ES-I3 (cell line): ENCODE results near the gene TP53TG3E.
"Not testable (repeated sequence)": the region's sequence is repeated elsewhere in the genome, so short reads cannot be mapped to it uniquely, and the experiment has no call there.

Experiments
- H3K36me3 ChIP-seq: 2 replicates; pipeline ENCODE4 v1.6.1; 2013; ENCODE audit warnings: mild to moderate bottlenecking, low read length, control low read depth, moderate library complexity; ENCODE audit not compliant: insufficient read depth
- H3K4me1 ChIP-seq: 2 replicates; pipeline ENCODE4 v1.6.1; 2013; ENCODE audit warnings: mild to moderate bottlenecking, control low read depth, low read length; ENCODE audit not compliant: insufficient read depth
- H3K9ac ChIP-seq: 2 replicates; pipeline ENCODE4 v1.6.1; 2013; ENCODE audit warnings: low read depth, mild to moderate bottlenecking, low read length, moderate library complexity
- H3K9me3 ChIP-seq: 2 replicates; pipeline ENCODE4 v1.6.1; 2013; ENCODE audit warnings: mild to moderate bottlenecking, low read length, moderate library complexity; ENCODE audit not compliant: control insufficient read depth, insufficient read depth

Gene TP53TG3E

GRCh38 chr16:33304006-33304405, at the start of gene TP53TG3E:
TSS of gene TP53TG3E (plus strand) at chr16:33304306. CDS start at chr16:33304374, 68 bp downstream.
- H3K9ac ChIP-seq, H3K36me3 ChIP-seq, H3K4me1 ChIP-seq, H3K9me3 ChIP-seq: not testable (repeated sequence)

GRCh38 chr16:33336226-33337012, 32.3 kb downstream of the TP53TG3E start:
- not testable (repeated sequence) for H3K36me3 ChIP-seq, H3K4me1 ChIP-seq, H3K9ac ChIP-seq, H3K9me3 ChIP-seq

DNA sequence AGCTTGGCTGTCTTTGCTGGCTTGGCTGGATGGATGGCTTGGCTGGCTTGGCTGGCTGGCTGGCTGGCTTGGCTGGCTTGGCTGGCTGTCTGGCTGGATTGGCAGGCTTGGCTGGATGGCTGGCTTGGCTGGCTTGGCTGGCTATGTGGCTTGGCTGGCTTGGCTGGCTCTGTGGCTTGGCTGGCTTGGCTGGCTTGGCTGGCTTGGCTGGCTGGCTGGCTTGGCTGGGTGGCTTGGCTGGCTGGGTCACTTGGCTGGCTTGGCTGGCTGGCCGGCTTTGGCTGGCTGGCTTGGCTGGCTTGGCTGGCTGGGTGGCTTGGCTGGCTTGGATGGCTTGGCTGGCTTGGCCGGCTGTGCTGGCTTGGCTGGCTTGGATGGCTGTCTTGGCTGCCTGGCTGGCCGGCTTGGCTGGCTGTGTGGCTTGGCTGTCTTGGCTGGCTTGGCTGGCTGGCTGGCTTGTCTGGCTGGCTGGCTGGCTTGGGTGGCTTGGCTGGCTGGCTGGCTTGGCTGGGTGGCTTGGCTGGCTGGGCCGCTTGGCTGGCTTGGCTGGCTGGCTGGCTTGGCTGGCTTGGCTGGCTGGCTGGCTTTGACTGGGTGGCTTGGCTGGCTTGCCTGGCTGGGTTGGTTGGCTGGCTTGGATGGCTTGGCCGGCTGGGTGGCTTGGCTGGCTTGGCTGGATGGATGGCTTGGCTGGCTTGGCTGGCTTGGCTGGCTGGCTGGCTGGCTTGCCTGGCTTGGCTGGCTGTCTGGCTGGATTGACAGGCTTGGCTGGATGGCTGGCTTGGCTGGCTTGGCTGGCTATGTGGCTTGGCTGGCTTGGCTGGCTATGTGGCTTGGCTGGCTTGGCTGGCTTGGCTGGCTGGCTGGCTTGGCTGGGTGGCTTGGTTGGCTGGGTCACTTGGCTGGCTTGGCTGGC, 33.8 kb downstream of the TP53TG3E start:
- not testable (repeated sequence) for H3K36me3 ChIP-seq, H3K4me1 ChIP-seq, H3K9ac ChIP-seq, H3K9me3 ChIP-seq

- not testable (repeated sequence) for H3K4me1 ChIP-seq, H3K9ac ChIP-seq, H3K36me3 ChIP-seq, H3K9me3 ChIP-seq
These were observed 34.4 kb downstream of the TP53TG3E start for GRCh38 chr16:33338543-33338951.

- H3K4me1 ChIP-seq, H3K36me3 ChIP-seq, H3K9ac ChIP-seq, H3K9me3 ChIP-seq: not testable (repeated sequence)
These were observed 35.3 kb downstream of the TP53TG3E start for GRCh38 chr16:33339093-33340061.
